GM12892 (cell line): ENCODE measurements around the gene DPP6.

Experiments used
- POLR2A ChIP-seq: IDR thresholded peaks from 2 replicates; pipeline ENCODE4 v1.6.1; 2011; ENCODE audit warnings: low read depth, low read length, control low read depth
- POLR2AphosphoS5 ChIP-seq: IDR thresholded peaks from 2 replicates; pipeline ENCODE4 v1.6.1; 2011; ENCODE audit warnings: low read depth, low read length, control low read depth

GRCh38 chr7:154474903-154475520, 422.8 kb downstream of the DPP6 start:
- TF ChIP-seq POLR2A = no peak
- no peak for TF ChIP-seq POLR2AphosphoS5
